Stimulated activated CD8-positive, alpha-beta memory T cell treated with anti-CD3 and anti-CD28 coated beads, Interleukin-15, amount 100 ng/mL, for 1 hour (primary cell): ENCODE measurements around the gene SBF2.

ENCODE experiments used
- DNase-seq: peaks from one replicate; pipeline ENCODE4 v3.0.0-alpha.2; 2020; ENCODE audit warnings: low read depth

The SBF2 gene

DNA sequence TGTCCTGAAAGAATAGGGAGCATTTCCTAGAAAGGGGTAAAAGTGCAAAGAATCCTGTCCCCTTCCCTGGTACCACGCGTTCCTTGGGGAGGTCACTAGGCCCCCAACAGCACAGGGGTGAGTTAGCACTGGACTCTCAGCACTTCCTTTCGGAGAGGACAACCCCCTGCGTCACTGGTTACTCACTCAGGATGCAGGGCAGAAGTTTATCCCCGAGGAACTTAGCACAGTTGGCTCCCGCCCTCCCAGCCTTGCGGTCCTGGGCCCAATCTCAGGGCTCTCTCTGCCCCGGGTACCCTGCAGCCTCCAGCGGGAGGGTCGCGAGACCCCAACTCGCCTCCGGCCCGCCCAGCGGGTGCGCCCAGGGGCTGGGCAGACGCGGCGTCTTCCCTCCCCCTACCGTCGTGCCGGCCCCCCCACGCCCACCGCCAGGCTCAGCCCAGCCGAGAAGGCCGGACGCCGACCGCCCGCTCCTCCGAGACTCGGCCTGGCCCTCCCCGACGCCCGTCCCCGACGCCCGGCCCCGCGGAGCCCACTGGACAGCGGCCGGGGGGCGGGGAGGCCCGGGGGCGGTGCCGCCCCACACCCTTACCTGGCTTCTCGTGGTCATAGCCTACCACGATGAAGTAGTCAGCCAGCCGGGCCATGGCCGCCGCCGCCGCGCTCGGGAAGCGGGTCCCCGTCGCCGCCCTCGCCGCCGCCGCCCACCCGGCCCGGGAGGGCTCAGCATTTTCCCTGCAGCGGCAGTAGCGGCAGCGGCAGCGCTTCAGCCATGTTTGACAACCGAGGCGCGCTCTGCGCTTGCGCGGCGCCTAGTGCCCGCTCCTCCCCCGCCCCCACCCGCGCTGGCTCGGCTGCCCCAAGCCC is at the start of gene SBF2:
TSS of gene SBF2 (minus strand) at position 797 of the 867 bp plus-strand sequence. CDS start at position 647, 150 bp downstream.
- DNase-seq = peak; percentile 54

DNA sequence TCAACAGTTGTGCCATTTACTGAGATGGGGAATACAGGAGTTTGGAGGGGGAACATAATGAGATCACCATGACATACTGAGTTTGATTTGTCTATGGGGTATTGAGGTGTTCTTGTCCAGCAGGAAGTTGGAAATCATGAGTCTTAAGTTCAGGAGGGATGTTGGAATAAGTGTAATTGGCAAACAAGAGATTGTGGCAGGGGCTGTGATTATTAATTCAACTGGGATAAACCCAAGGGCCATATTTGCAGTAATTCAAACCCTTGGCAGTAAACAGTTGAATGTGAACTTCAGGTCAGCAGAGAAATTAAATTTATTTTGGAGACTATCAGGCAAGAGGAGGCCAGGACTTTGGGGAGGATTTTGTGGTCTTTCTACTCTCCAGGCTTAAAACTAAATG is 44.3 kb upstream of the SBF2 start:
- no peak for DNase-seq

DNA sequence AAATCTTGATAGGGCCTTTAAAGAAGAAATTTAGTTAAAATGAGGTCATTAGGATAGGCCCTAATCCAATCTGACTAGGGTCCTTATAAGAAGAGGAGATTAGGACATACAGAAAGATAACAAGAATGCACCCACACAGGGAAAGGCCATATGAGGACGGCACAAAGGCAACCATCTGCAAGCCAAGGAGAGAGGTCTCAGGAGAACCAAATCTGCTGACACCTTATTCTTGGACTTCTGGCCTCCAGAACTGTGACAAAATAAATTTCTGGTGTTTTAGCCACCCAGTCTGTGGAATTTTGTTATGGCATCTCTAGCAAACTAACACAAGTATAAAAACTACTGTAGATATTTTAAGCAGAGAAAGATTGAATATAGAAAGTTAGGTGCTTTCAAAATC is 39.5 kb upstream of the SBF2 start:
- DNase-seq = no peak

DNA sequence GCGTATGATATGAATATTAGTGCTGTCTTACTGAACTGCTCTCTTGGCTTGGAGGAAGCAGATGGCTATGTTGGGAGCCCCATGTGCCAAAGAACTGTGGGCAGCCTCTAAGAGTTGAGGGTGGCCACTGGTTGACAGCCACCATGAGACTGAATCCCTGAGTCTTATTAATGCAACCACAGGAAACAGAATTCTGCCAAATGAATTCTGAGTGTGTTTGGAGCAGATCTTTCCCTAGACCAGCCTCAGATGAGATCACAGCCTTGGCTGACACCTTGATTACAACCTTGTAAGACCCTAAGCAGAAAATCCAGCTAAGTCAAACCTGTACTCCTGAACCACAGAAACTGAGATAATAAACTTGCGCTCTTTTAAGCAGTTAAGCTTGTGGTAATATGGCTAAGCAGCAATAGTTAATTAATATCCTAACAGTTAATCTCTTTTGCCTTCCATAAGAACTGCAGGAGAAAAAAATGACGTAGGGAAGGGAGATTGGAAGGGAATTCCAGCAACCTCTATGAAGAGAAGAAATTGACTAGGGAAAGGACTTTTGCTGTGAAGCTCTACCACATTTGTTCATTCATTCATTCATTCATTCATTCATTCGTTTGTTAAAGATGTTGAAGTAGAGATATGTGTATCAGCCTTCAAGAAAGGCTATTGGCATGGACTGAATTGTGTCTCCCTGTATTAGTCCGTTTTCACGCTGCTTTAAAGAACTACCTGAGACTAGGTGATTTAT is 37.7 kb upstream of the SBF2 start:
- DNase-seq = no peak

DNA sequence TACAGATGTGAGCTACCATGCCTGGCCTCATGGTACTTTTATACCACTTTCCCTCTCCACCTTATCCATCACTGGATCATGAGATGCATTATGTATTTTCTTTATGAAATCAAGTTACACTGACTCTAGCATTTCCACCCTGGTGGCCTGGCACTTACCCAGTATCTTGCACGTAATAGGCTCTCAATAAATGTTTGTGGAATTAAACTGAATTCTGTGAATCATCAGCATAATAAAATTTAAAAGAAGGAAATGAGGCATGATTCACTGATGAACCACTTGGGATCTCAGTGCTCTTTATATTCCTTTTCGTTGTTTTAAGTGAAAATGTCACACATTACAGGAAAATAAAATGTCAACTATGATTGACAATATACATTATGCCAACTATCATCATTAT is 35.9 kb upstream of the SBF2 start:
- DNase-seq = no peak

DNA sequence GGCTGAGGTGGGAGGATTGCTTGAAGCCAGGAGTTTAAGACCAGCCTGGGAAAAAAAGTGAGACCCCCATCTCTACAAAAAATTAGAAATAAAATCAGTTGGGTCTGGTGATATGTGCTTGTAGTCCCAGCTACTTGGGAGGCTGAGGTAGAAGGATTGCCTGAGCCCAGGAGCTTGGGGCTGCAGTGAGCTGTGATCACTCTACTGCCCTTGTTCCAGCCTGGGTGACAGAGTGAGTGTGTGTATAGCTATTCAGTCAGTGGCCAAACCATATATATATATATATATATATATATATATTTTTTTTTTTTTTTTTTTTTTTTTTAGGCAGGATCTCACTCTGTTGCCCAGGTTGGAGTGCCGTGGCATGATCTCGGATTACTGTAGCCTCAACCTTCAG is 35.3 kb upstream of the SBF2 start:
- DNase-seq = no peak

DNA sequence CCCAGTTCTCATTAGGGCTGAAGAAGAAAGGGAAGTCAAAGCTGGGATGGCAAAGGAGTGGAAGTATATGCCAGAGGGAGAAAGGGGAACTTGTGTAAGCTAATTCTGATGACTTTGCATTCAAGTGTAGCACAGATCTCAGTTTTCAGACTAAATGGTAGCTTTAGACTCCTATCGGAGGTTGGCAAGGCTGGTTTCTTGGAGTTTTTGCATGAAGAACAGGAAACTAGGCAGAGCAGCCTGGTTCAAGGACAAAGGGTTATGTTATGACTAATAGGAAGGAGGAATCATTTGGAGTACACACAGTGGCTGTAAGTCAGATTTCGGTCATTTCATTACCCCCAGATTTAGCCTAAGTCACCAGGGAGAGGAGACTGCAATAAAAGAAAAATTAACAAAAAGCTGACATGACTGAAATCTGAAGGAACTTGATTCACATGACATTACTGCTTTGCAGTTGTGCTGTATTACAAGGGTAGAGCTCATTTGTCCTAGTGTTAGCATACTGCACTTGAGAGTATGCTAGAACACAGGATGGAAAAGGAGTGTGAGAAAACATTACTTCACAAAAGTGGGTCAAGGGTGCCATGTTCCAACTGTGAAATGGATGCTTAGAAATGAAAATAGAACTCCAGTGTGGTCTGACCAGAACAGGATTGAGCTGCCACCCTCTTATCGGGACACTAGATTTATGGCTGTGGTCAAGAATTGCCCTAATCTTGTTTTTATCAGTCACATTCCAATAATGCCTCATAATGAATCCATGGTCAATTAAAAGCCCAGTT is 34.5 kb upstream of the SBF2 start:
- no peak for DNase-seq

DNA sequence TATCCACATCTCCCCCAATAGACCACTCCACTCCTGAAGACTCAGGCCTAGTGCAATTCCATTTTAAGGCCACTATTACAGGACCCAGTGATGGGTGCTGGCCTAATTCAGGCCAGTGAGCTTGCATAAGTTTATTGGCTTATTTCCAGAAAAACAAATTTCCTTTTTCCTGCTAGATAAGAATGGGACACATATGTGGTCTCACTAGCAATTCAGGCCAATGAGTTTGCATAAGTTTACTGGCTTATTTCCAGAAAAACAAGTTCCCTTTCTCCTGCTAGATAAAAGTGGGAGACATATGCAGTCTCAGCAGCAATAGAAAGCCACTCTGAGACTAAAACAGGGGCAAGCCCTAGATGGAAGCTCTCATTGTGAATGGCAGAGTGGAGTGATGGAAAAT is 33.2 kb upstream of the SBF2 start:
- no peak for DNase-seq

DNA sequence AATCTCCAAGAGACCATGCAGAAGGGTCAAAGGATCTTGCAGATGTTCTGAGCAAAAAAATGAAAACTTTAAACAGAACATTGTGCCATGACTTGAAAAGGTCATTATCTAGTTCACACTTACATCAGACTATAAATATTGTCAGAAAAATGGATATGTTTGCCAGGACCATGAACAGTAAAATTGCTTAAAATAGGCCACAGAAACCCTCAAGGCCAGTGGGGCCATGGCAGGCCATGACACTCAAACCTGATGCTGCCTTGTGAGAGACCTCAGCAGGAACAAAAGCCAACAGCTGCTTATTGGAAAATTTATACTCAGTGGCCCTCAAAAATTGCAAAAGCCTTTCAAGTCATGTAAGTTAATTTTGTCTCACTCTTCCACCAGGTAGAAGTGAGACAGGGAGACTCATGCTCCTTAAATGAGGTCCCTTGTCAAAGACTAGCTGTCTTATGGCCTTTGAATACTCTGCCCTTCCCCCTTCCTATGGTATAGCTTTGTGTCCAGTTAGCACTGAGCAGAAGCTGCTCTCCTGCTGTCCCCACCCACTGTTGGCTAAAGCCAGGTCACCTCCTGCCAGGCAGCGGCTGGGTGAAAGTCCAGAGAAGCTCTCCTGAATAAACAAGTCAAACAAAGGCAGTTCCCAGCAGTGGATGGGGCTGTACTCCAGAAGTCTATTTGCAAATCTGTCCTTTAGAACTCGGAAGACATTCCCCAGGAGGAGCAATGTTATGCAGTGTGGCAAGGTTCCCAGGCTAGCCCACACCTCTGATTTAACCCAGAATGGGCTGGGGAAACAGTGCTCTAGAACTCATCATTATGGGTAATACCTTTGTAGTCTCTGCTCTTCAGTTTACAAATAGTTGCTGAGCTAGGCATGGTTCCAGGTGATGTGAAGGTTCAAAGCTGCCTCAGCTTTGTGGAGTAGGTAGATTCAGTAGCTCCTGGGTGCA is 32.3 kb upstream of the SBF2 start:
- DNase-seq = no peak

DNA sequence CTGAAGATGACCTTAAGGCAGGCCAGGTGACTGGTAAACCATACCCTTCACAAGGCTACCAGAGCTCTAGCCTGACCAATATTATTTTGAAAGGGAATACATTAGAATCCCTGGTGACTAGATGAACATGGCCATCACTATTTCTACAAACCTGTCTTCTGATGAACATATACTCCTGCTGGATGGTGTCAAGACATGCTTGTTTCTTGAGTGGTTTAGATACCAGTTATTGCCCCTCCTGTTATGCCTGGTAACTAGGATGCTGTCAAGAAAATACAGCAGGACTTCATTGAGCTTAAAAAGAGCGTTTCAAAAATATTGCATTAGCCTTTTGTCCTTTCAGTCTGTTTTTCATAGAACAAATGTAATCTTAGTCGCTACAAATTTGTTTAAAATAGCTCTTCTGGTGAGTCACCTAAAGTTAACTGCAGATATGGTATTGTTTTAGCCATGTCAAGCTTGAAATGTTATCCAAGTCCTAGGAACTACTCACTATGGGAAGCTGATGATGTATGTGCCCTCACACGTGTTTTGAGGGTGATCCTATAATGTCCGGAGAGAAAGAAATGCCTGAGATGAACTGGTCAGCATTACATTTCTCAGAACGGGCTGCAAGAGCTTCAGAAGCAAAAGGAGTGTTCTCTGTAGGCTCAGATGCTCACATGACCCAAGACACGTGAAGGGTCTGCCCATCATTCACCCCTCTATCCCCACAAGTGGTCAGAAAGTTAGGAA is 31.4 kb upstream of the SBF2 start:
- no peak for DNase-seq

DNA sequence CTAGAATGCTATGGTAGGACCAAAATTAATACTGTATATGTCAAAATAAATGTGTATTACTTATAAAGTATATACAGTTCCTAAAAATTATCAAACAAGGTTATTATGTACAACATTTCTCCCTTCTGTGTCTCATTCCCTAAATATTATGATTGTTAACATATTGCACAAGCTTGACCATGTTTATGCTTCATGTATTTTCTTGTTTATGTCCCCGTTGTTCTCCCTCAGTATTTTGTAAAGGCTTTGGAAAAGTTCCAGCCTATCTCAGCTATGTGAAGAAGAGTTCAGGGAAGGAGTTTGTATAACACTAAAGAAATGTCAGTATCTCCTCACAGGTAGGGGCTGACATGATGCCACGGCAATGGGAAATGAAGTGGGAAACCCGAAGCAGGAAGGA is 30.5 kb upstream of the SBF2 start:
- DNase-seq = no peak

DNA sequence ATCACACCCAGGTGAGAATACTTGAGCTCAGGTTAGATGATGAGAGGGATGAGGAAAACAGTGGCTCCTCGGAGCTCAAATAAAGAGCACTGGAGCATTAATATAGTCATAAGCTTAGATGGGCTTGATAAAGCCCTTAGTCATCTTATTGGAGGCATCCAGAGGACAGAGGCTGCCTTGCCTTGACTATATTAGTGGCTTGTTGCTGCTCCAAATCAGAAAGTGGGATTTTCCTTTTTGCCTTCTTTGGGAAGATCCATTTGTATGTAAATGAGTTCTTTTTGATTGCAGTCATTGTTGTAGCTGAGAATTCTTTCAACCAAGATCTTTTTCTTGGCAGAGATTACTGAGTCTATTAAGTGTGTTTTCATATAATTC is 29.8 kb upstream of the SBF2 start:
- DNase-seq = no peak

DNA sequence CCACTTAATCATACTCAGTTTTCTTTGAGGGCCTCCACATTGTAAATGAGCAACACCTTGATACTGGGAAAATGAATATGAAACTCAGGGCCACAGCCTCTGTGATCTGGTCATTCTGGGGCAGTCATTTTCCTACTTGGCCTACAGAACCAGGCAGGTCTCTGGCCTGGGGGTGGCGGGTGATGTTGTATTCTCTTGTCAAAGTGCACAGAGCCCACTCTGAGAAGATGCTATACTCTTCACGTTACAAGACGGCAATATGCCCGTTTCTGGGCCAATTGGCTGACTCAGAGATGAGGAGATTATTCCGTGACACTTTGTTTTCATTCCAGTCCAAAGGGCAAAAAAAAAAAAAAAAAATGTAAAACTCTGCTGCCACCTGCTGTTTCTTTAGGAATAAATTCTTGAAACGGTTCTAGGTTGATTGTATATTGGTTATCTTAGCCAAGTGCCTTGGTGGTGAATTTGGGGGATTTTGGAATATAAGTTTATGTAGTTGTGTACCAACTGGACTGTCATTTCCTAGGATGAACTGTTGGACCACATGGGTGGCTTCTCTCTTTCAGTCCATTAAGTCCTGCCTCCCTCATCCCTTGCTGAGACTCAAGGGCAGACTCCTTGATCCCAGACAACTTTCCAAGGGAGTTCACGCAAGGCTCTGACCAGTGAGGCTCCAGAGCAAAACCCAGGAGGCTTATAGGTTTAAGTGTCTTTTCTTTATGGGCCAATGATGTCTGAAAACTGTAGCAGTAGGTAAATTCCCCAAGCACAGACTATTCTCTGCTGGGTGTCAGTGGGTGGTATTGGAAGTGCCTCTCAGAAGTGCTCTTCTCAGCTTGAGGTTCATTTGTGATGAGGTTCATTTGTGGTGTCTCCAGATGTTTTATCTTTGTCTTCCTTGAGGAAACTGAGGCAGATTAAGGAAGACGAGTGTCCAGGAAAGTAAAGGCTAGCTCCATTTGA is 29.1 kb upstream of the SBF2 start:
- no peak for DNase-seq

DNA sequence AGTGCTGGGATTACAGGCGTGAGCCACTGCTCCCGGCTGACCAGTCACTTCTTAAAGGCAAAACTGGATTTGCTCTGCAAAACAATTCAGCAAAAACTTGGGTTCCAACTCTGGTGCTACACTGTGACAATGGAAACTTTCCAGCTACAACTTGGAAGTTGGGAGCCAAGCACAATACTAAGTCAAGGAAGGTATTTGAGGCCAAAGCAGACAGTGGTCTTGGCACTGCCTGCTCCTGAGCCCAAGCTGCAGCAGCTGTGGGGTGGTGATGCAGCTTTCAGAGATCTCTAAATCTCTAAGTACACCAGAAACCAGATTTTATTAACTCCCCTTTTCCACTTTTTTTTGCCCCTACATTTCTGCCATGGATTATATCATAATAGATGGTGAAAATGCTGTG is 28.4 kb upstream of the SBF2 start:
- DNase-seq = no peak

DNA sequence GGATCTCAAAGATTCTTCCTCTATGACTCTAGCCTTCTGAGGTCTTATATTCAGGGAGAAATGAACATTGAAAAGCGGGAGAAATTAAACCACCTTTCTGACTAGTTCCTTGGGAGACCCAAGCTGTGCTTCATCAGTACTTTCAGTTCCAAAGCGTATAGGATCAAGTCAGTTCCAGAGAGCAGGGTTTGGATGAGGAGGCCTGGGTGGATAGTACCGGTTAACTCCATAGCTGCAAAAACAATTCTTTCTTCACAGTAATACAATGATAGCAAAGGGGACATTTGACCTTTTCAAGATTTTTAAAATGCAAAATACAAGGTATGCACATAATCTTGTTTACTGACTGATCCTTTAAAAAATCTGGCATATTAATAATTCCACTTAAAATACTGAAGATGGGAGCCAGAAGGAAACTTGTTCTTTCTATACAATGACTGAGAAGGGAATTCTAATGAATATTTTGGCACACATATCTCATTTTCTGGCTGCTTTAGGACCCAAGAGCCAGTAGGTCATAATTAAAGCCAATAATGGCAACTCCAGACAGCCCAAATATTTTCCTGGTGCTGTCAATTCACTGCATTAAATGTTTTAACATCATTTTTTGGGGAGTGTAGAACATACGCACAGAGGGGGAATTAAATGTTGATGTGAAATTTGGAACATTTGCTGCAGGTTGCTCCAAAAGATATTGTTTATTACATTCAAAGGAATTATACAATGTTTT is 26.9 kb upstream of the SBF2 start:
- DNase-seq = no peak

DNA sequence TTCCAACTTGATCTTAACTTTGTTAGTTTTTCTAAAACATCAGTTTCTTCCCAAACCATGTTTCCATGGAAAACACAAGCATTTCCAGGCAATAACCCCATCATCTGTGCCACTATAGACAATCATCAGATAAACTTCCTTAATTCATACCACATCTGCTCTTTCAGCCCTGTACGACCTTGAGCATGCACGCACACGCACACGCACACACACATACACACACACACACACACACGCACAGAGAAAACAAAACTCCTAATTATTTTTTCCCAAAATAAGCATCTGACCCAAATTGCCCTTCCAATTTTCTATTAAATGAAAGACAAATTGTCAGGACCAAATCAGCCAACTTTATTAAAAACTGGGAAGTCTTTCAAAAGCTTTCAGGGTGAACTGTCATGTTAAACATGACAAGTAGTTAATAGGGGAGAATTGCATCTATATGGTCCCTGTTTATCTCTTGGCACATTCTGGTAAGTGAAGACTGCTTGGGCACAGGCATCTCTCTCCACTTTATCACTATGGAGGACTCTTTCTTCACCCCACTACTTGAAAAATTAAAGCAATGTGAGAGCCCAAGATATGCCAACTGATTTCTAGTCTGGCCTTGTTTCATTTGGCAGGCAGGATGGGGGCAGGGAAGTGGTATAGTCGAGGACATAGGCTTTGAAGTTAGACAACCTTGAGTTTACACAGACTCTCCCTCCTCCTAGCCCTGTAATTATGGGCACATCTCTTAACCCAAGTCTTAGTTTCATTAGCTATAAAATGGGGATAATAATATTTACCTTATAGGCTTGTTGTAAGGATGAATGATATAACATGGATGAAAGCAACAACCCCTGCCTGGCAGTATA is 25.9 kb upstream of the SBF2 start:
- no peak for DNase-seq

DNA sequence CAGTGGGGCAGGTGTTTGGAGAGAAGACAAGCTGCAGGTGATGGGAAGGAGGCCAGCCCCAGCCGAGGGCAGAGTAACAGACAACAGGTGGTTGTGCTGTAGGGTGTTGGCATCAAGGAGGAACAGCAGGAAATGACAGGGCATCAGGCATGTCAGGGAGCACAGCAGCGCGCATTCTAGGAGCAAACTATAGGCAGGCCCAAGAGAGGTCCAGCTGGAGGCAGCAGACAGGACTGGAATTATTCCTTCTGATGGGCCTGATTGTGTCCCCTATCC is 24.4 kb upstream of the SBF2 start:
- DNase-seq = no peak

DNA sequence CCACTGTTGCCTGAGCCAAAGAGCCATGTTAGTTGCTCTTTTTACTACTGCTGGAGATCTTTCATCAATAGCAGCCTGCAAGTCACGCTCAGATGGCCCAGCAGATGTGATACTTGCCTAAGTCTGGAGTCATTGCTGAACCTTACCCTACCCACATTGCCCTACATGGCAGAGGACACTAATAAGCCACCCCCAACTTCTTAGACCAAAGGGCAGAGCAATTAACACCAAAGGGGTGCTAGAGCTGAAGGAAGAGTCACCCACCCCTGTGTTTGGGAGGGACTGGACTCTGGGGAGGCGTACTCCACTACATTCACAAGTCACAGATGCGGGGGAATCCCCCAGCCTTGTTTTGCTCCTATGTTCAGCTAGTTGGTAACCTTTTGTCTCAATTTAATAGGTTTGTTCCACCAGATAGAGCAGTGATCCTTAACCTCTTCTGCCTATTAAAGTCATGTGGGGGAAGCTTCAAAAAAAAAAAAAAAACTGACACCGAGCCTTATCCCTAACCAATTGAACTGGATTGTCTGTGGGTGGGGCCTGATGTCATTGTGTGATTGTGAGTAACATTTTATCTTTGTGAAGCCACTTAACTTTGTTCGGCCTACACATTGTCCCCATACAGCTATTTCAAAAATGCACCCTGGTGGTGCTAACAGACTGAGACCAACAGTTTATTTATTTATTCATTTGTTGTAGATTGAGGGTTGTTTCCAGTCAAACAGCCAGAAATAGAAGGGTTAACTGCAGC is 23.9 kb upstream of the SBF2 start:
- DNase-seq = no peak
